ENCODE data around the gene ZNF467.
A peak's percentile ranks its signal among the peaks of the same experiment; 100 is the strongest.

ZNF467 gene

GRCh38 chr7:149731207-149731955 lies 42.0 kb downstream of the ZNF467 start:
- Histone ChIP-seq H3K14ac (ENCODE audit: low read length) (no peak overlapping the region), H3K79me1 (ENCODE audit: low read depth, low read length) (peaks cover 5% of the 10 kb centered on the region), H4K91ac (ENCODE audit: low read depth, low read length, poor library complexity) (no peak overlapping the region), H2BK12ac (ENCODE audit: low read length) (no peak overlapping the region), H3K27me3 (ENCODE audit: control insufficient read depth in 3 of 3, insufficient read depth in 3 of 3, low read depth in 1 of 3, low read length in 3 of 3) (no peaks in the 10 kb centered on the region), H3K36me3 (replicated peaks in 1 of 2; ENCODE audit: control insufficient read depth in 2 of 2, insufficient read depth in 2 of 2, low read length in 2 of 2) (peaks cover 42 to 80% of the 10 kb centered on the region in 2 donors), H2AFZ (ENCODE audit: low read length) (no peak overlapping the region), H3K23ac (ENCODE audit: low read depth, low read length, poor library complexity) (no peak overlapping the region), H3K27ac (replicated peaks; ENCODE audit: low read length) (no peak overlapping the region), H3K4ac (ENCODE audit: low read length) (no peak overlapping the region), H2BK15ac (ENCODE audit: low read length) (no peak overlapping the region), H3K4me3 (ENCODE audit: low read length in 2 of 2) (no peak overlapping the region), H4K8ac (ENCODE audit: low read depth, low read length) (no peak overlapping the region), H3K4me1 (ENCODE audit: control insufficient read depth in 2 of 2, insufficient read depth in 1 of 2, low read depth in 1 of 2, low read length in 2 of 2) (no peaks in the 10 kb centered on the region), H2BK120ac (ENCODE audit: low read depth, low read length) (no peak overlapping the region), H3K4me2 (ENCODE audit: insufficient read depth, low read length, poor library complexity, severe bottlenecking) (no peak overlapping the region), H3K9me3 (replicated peaks in 1 of 2; ENCODE audit: control insufficient read depth in 2 of 2, insufficient read depth in 1 of 2, low read depth in 1 of 2, low read length in 2 of 2) (no peaks in the 10 kb centered on the region), H2BK5ac (ENCODE audit: low read length) (no peak overlapping the region), H3K9ac (ENCODE audit: low read depth, low read length, poor library complexity) (no peak overlapping the region), H3K18ac (ENCODE audit: low read length) (peak overlapping the region; percentile 36), H2AK5ac (ENCODE audit: low read depth, low read length) (no peak overlapping the region)
- WGBS, 2 donors (ENCODE audit: extremely low coverage in 2 of 2, insufficient read length in 2 of 2, insufficient replicate concordance in 1 of 2): no CpG with 5 or more reads among the region's 14 CpGs
- no peak for DNase-seq (ENCODE audit: low spot score)

DNA sequence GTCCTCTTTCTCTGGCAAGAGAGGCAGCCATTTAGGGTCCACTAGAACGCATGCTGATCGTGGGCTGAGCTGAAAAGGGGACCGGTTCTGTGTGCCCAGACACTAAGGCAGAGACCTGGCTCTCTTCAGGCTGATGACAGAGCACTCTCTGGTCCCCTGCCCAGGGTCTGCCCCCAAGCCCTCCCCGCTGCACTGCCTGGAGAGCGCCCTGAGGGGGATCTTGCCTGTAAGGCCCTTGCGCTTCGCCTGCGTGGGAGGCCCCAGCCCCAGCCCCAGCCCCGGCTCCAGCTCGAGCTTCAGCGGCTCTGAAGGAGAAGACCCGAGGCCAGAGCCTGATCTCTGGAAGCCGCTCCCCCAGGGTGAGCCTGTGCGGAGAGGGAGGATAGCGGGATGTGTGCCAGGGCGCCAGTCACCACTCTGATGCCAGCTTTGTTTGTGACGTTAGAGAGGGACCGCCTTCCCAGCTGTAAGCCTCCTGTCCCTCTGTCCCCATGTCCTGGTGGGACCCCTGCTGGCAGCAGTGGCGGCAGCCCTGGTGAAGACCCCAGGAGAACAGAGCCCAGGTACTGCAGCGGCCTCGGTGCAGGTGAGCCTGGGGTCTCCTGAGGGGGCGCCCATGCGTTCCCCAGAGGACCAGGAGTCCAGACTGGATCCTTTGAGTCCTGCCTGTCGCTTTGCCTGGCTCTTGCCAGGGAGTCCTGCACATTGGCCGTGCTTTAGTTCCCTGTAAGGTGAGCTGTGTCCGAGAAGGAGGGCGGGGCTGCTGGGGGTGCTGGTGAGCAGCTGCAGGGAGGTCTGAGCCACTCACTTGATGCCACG lies 43.2 kb downstream of the ZNF467 start:
- DNase-seq (ENCODE audit: low spot score): no peak
- no peak overlapping the region for H2AFZ ChIP-seq (ENCODE audit: low read length)
- no peaks in the 10 kb centered on the region for H3K4me1 ChIP-seq (ENCODE audit: control insufficient read depth in 2 of 2, insufficient read depth in 1 of 2, low read depth in 1 of 2, low read length in 2 of 2)
- H2BK12ac ChIP-seq (ENCODE audit: low read length): no peak overlapping the region
- no peak overlapping the region for H2BK5ac ChIP-seq (ENCODE audit: low read length)
- H3K4ac ChIP-seq (ENCODE audit: low read length): no peak overlapping the region
- H3K23ac ChIP-seq (ENCODE audit: low read depth, low read length, poor library complexity): no peak overlapping the region
- H4K8ac ChIP-seq (ENCODE audit: low read depth, low read length): no peak overlapping the region
- WGBS, 2 donors (ENCODE audit: extremely low coverage in 2 of 2, insufficient read length in 2 of 2, insufficient replicate concordance in 1 of 2): no CpG with 5 or more reads among the region's 28 CpGs
- peak overlapping the region; percentile 17 for H3K18ac ChIP-seq (ENCODE audit: low read length)
- H3K79me1 ChIP-seq (ENCODE audit: low read depth, low read length): peaks cover 5% of the 10 kb centered on the region
- no peak overlapping the region for H3K4me3 ChIP-seq (ENCODE audit: low read length in 2 of 2)
- H3K27ac ChIP-seq (replicated peaks; ENCODE audit: low read length): no peak overlapping the region
- no peak overlapping the region for H2BK120ac ChIP-seq (ENCODE audit: low read depth, low read length)
- H4K91ac ChIP-seq (ENCODE audit: low read depth, low read length, poor library complexity): no peak overlapping the region
- no peak overlapping the region for H2AK5ac ChIP-seq (ENCODE audit: low read depth, low read length)
- H2BK15ac ChIP-seq (ENCODE audit: low read length): no peak overlapping the region
- no peak overlapping the region for H3K14ac ChIP-seq (ENCODE audit: low read length)
- no peaks in the 10 kb centered on the region for H3K9me3 ChIP-seq (replicated peaks in 1 of 2; ENCODE audit: control insufficient read depth in 2 of 2, insufficient read depth in 1 of 2, low read depth in 1 of 2, low read length in 2 of 2)
- H3K36me3 ChIP-seq (replicated peaks in 1 of 2; ENCODE audit: control insufficient read depth in 2 of 2, insufficient read depth in 2 of 2, low read length in 2 of 2): peaks cover 47 to 92% of the 10 kb centered on the region in 2 donors
- H3K4me2 ChIP-seq (ENCODE audit: insufficient read depth, low read length, poor library complexity, severe bottlenecking): no peak overlapping the region
- H3K27me3 ChIP-seq (ENCODE audit: control insufficient read depth in 3 of 3, insufficient read depth in 3 of 3, low read depth in 1 of 3, low read length in 3 of 3): no peaks in the 10 kb centered on the region
- H3K9ac ChIP-seq (ENCODE audit: low read depth, low read length, poor library complexity): no peak overlapping the region

DNA sequence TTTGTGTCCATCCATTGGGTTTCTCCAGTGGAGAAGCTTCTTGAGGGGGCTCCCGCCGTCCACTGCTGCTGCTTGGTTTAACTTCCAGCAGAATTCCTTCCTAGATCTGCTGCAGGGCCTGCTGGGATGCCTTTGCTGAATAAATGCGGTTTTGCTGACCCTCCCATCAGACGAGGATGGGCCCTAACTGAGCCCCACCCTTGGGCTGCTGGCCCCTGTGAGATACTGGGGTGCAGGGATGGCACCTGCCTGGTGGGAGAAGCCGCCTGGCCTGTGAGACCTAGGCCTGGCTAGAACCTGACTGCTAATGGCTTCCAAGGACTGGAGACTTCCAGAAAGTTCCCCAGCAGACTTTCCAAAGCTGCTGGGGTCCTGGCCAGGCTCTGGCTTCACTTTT lies 43.8 kb downstream of the ZNF467 start:
- Histone ChIP-seq H2BK120ac (ENCODE audit: low read depth, low read length) (no peak overlapping the region), H3K18ac (ENCODE audit: low read length) (no peak overlapping the region), H3K36me3 (replicated peaks in 1 of 2; ENCODE audit: control insufficient read depth in 2 of 2, insufficient read depth in 2 of 2, low read length in 2 of 2) (peaks cover 50 to 98% of the 10 kb centered on the region in 2 donors), H4K8ac (ENCODE audit: low read depth, low read length) (no peak overlapping the region), H3K4me2 (ENCODE audit: insufficient read depth, low read length, poor library complexity, severe bottlenecking) (no peak overlapping the region), H3K9ac (ENCODE audit: low read depth, low read length, poor library complexity) (no peak overlapping the region), H3K9me3 (replicated peaks in 1 of 2; ENCODE audit: control insufficient read depth in 2 of 2, insufficient read depth in 1 of 2, low read depth in 1 of 2, low read length in 2 of 2) (no peaks in the 10 kb centered on the region), H3K4ac (ENCODE audit: low read length) (no peak overlapping the region), H3K79me1 (ENCODE audit: low read depth, low read length) (peaks cover 5% of the 10 kb centered on the region), H3K4me1 (ENCODE audit: control insufficient read depth in 2 of 2, insufficient read depth in 1 of 2, low read depth in 1 of 2, low read length in 2 of 2) (no peaks in the 10 kb centered on the region), H2BK5ac (ENCODE audit: low read length) (no peak overlapping the region), H4K91ac (ENCODE audit: low read depth, low read length, poor library complexity) (no peak overlapping the region), H2AK5ac (ENCODE audit: low read depth, low read length) (no peak overlapping the region), H3K14ac (ENCODE audit: low read length) (no peak overlapping the region), H2BK15ac (ENCODE audit: low read length) (no peak overlapping the region), H3K23ac (ENCODE audit: low read depth, low read length, poor library complexity) (no peak overlapping the region), H3K27ac (replicated peaks; ENCODE audit: low read length) (no peak overlapping the region), H3K27me3 (ENCODE audit: control insufficient read depth in 3 of 3, insufficient read depth in 3 of 3, low read depth in 1 of 3, low read length in 3 of 3) (no peaks in the 10 kb centered on the region), H3K4me3 (ENCODE audit: low read length in 2 of 2) (no peak overlapping the region), H2BK12ac (ENCODE audit: low read length) (no peak overlapping the region), H2AFZ (ENCODE audit: low read length) (no peak overlapping the region)
- no peak for DNase-seq (ENCODE audit: low spot score)
- no CpG with 5 or more reads among the region's 5 CpGs for WGBS, 2 donors (ENCODE audit: extremely low coverage in 2 of 2, insufficient read length in 2 of 2, insufficient replicate concordance in 1 of 2)
